K562 (cell line): ENCODE measurements around the gene KRTAP4-11. TPM values are rescaled to one million over a fixed set of nuclear protein-coding genes. Genes with fewer than 3 reads are reported as not detected.

Experiments used
- ATAC-seq: fragments of 200-7000 bp; cut with Tn5 transposase; 3 replicates; pipeline ENCODE4 v1.9.1; 2020; ENCODE audit warnings: moderate library complexity
- BruUV-seq: library from RNA; stranded (reverse); fragments of 400-500 nt; replicated peaks from 2 replicates; lab custom pipeline; 2021; lab: Mats Ljungman, UMichigan
- CTCF ChIA-PET: fragments of 300-600 bp; formaldehyde crosslinking; extraction: SDS; loops from one replicate; lab custom pipeline; 2021; ENCODE audit warnings: low intra/inter-chr PET ratio; lab: Yijun Ruan, JAX
- POLR2A ChIA-PET: fragments of 300-600, 350-650 bp; sonication (Branson Sonifier 250); formaldehyde crosslinking; extraction: SDS; loops from one replicate; lab custom pipeline; 2021; ENCODE audit warnings: antibody characterized with exemption, inconsistent platforms; lab: Yijun Ruan, JAX
- DNase-seq, 4 experiments: peaks; one replicate each; pipeline versions ENCODE4 v3.0.0 to v3.0.0-alpha.2; 2011 to 2018; ENCODE audit warnings: low spot score in 3 of 4, mixed read lengths in 3 of 4; ENCODE audit errors: extremely low read depth in 1 of 4
- FAIRE-seq: peaks from 2 replicates; lab custom pipeline; 2011; peaks lifted over from hg19 to GRCh38; lab: Jason Lieb, UNC
- H2AFZ ChIP-seq: 2 replicates; pipeline ENCODE4 v1.6.0; 2011; ENCODE audit warnings: low read depth, low read length, control low read depth, inconsistent platforms
- H3K27ac ChIP-seq: fragments of 200-600 bp; 3 replicates; pipeline ENCODE4 v1.8.0; 2011; ENCODE audit warnings: low read depth, mild to moderate bottlenecking, control low read depth, inconsistent platforms, low read length, moderate library complexity, mixed read lengths; ENCODE audit errors: extremely low read depth
- H3K27me3 ChIP-seq, 2 experiments: fragments of 300-600 bp in 1 of 2; 2 replicates in 1 of 2; 3 replicates in 1 of 2; pipeline versions ENCODE4 v1.6.0 to v1.8.0; 2011; ENCODE audit warnings: inconsistent platforms in 2 of 2, low read length in 2 of 2, mild to moderate bottlenecking in 1 of 2, mixed read lengths in 1 of 2, moderate library complexity in 1 of 2; ENCODE audit not compliant: control insufficient read depth in 2 of 2, insufficient read depth in 2 of 2
- H3K36me3 ChIP-seq: fragments of 300-600 bp; 3 replicates; pipeline ENCODE4 v1.8.0; 2011; ENCODE audit warnings: mild to moderate bottlenecking, low read length, inconsistent platforms; ENCODE audit not compliant: control insufficient read depth, insufficient read depth
- H3K4me1 ChIP-seq, 2 experiments: fragments of 200-600 bp in 1 of 2; replicated peaks in 1 of 2; 2 replicates in 1 of 2; 3 replicates in 1 of 2; pipeline versions ENCODE4 v1.5.1 to v1.8.0; 2011; ENCODE audit warnings: inconsistent platforms in 2 of 2, low read length in 2 of 2, mild to moderate bottlenecking in 1 of 2, mixed read lengths in 1 of 2, moderate library complexity in 1 of 2; ENCODE audit not compliant: control insufficient read depth in 2 of 2, insufficient read depth in 2 of 2
- H3K4me2 ChIP-seq: 2 replicates; pipeline ENCODE4 v1.6.1; 2011; ENCODE audit warnings: low read length, control low read depth, inconsistent platforms, mixed read lengths; ENCODE audit not compliant: insufficient read depth
- H3K4me3 ChIP-seq: fragments of 200-600 bp; sonication (generic), shearing (Covaris generic); 2 replicates; pipeline ENCODE4 v1.5.1; 2016; ENCODE audit warnings: control low read depth, inconsistent platforms
- H3K79me2 ChIP-seq: fragments of 200-600 bp; 3 replicates; pipeline ENCODE4 v1.8.0; 2011; ENCODE audit warnings: low read length, inconsistent platforms; ENCODE audit not compliant: control insufficient read depth, insufficient read depth
- H3K9ac ChIP-seq, 2 experiments: 2 replicates each; pipeline versions ENCODE4 v1.6.0 to v1.6.1; 2011; ENCODE audit warnings: low read depth in 2 of 2, low read length in 2 of 2, control low read depth in 1 of 2, inconsistent platforms in 1 of 2, mild to moderate bottlenecking in 1 of 2, mixed read lengths in 1 of 2; ENCODE audit not compliant: insufficient read depth in 1 of 2
- H3K9me1 ChIP-seq: one replicate; pipeline ENCODE4 v1.6.0; 2011; ENCODE audit warnings: inconsistent platforms, mild to moderate bottlenecking, low read length, moderate library complexity; ENCODE audit not compliant: control insufficient read depth, insufficient read depth
- H3K9me3 ChIP-seq: replicated peaks from 2 replicates; pipeline ENCODE4 v1.5.1; 2011; ENCODE audit warnings: low read depth, low read length, inconsistent platforms; ENCODE audit not compliant: control insufficient read depth, insufficient read depth
- H4K20me1 ChIP-seq: replicated peaks from 2 replicates; pipeline ENCODE4 v1.6.1; 2011; ENCODE audit warnings: low read length, inconsistent platforms, mixed read lengths; ENCODE audit not compliant: control insufficient read depth, insufficient read depth
- ATF4 ChIP-seq: fragments of 450-650 bp; formaldehyde crosslinking; IDR thresholded peaks from 2 replicates; pipeline ENCODE4 v1.4.0; 2022; ENCODE audit warnings: mild to moderate bottlenecking, moderate library complexity
- CBFA2T2 ChIP-seq: fragments of 450-650 bp; conservative IDR thresholded peaks from 2 replicates; pipeline ENCODE4 v1.6.1; 2017; ENCODE audit warnings: mild to moderate bottlenecking
- CBFA2T3 ChIP-seq: fragments of 450-650 bp; IDR thresholded peaks from 2 replicates; pipeline ENCODE4 v1.6.1; 2017
- PML ChIP-seq: IDR thresholded peaks from 2 replicates; pipeline ENCODE4 v1.6.1; 2012; ENCODE audit warnings: low read length, inconsistent platforms
- RAD51 ChIP-seq: fragments of 450-650 bp; IDR thresholded peaks from 2 replicates; pipeline ENCODE4 v1.7.1; 2016; ENCODE audit warnings: low read depth, mild to moderate bottlenecking, borderline replicate concordance
- TFE3 ChIP-seq: fragments of 450-650 bp; formaldehyde crosslinking; IDR thresholded peaks from 2 replicates; pipeline ENCODE4 v1.4.0; 2020; ENCODE audit warnings: mild to moderate bottlenecking, mixed read lengths
- USF2 ChIP-seq: sonication (generic); formaldehyde crosslinking; IDR thresholded peaks from 2 replicates; pipeline ENCODE4 v1.5.0; 2020; ENCODE audit warnings: missing genetic modification reagents
- ZFP1 ChIP-seq: fragments of 450-650 bp; formaldehyde crosslinking; IDR thresholded peaks from 2 replicates; pipeline ENCODE4 v1.4.0; 2020; ENCODE audit warnings: mild to moderate bottlenecking, mixed read lengths
- ZFPM2 ChIP-seq: fragments of 250-450 bp; sonication (Bioruptor Pico); IDR thresholded peaks from 2 replicates; pipeline ENCODE4 v1.5.1; 2022; ENCODE audit warnings: mild to moderate bottlenecking
- ZNF23 ChIP-seq: fragments of 250-450 bp; sonication (Bioruptor Pico); IDR thresholded peaks from 2 replicates; pipeline ENCODE4 v1.4.0; 2020; ENCODE audit warnings: mild to moderate bottlenecking
- ZNF239 ChIP-seq: fragments of 250-450 bp; sonication (Bioruptor Pico); IDR thresholded peaks from 2 replicates; pipeline ENCODE4 v1.4.0; 2020; ENCODE audit warnings: mild to moderate bottlenecking
- WGBS: fragments of 100-300 bp; shearing (Covaris generic); methylation state at CpG from one replicate; pipeline ENCODE4 v1.1.6; 2016; ENCODE audit warnings: low coverage, mixed read lengths; ENCODE audit not compliant: insufficient coverage; ENCODE audit errors: missing lambda C conversion rate; 5-methylcytosine and 5-hydroxymethylcytosine counted together
- in situ Hi-C: fragments of 300-500 bp; cut with MboI; formaldehyde crosslinking; loops from 4 replicates; pipeline ENCODE4 v1.15.0; 2018; ENCODE audit warnings: inconsistent platforms, mixed read lengths
- intact Hi-C: fragments of 100-400 bp; cut with micrococcal nuclease; formaldehyde crosslinking; loops from 2 replicates; pipeline ENCODE4 v1.14.2; 2022
- polyA plus RNA-seq, 8 experiments: library from polyadenylated mRNA; depleted of rRNA in 4 of 8; stranded (reverse) in 5 of 8; unstranded in 3 of 8; fragments of >200 nt; fragmentation: Nextera tagmentation in 2 of 8; fragmentation: Illumina TruSeq in 1 of 8; extraction: Ambion mirVana in 2 of 8; extraction: Trizol in 1 of 8; gene quantifications; 2 replicates each; pipeline versions ENCODE4 v1.2.1 to v1.2.3, GENCODE V29; 2011 to 2014; ENCODE audit warnings: inconsistent platforms in 1 of 8, missing spikeins in 1 of 8
- total RNA-seq, 7 experiments: library from RNA; depleted of rRNA in 6 of 7; stranded (reverse); fragments of >200 nt in 6 of 7; fragmentation: Illumina TruSeq in 2 of 7; extraction: Trizol in 2 of 7; gene quantifications; 2 replicates each; pipeline versions ENCODE4 v1.2.1 to v1.2.3, GENCODE V29; 2011 to 2021; ENCODE audit warnings: low replicate concordance in 1 of 7

Gene KRTAP4-11
- total and polyA plus RNA-seq, 9 of the 15 experiments (the other 6 are each of a cell fraction or from before 2014, with no cell fraction given), result not detected

GRCh38 chr17:41141361-41141760 lies 23.2 kb upstream of the KRTAP4-11 start:
- Histone ChIP-seq H3K4me1 (no peaks in the 10 kb centered on the region), H3K9me3 (no peaks in the 10 kb centered on the region), H3K79me2 (no peaks in the 10 kb centered on the region), H3K4me2 (no peak overlapping the region), H3K4me3 (no peak overlapping the region), H3K36me3 (no peaks in the 10 kb centered on the region), H4K20me1 (no peaks in the 10 kb centered on the region), H3K27ac (no peak overlapping the region), H3K9ac (no peak overlapping the region), H3K27me3 (no peaks in the 10 kb centered on the region), H3K9me1 (no peaks in the 10 kb centered on the region), H2AFZ (no peak overlapping the region)
- no peak for FAIRE-seq
- POLR2A ChIA-PET, result no interaction called here
- no peak for DNase-seq
- no TSS peak for BruUV-seq
- in situ Hi-C loops, result no loop called here
- intact Hi-C loops, result no loop called here
- ATAC-seq, result no peak
- no peak for TF ChIP-seq ATF4 (CRISPR knock-in tag)
- CTCF ChIA-PET, result no interaction called here

GRCh38 chr17:41140360-41141131 lies 22.4 kb upstream of the KRTAP4-11 start, which contains the start of gene KRTAP4-6:
TSS of gene KRTAP4-6 (minus strand) at chr17:41140544. CDS start at chr17:41140487, 57 bp downstream.
- no TSS peak for BruUV-seq

More at GRCh38 chr17:41140360-41141131, 22.4 kb upstream of the KRTAP4-11 start, which contains the start of gene KRTAP4-6:
- Histone ChIP-seq H2AFZ (no peak within 1 kb of the TSS), H3K79me2 (no peaks in the 10 kb centered on the region), H3K4me2 (no peak within 1 kb of the TSS), H3K4me3 (no peak within 1 kb of the TSS), H3K9me3 (no peaks in the 10 kb centered on the region), H3K27ac (no peak within 1 kb of the TSS), H3K9me1 (no peaks in the 10 kb centered on the region), H3K36me3 (no peaks in the 10 kb centered on the region), H3K9ac (no peak within 1 kb of the TSS), H3K4me1 (no peaks in the 10 kb centered on the region), H4K20me1 (no peaks in the 10 kb centered on the region), H3K27me3 (no peaks in the 10 kb centered on the region)
- ChIA-PET POLR2A (interaction anchor here (1.0 kb wide), 1 partner anchor 29 kb away, joined by 3 read pairs; no protein-coding TSS in a partner anchor), CTCF (no interaction called here)
- TF ChIP-seq RAD51 (peak; percentile 41), CBFA2T3 (no peak), ZNF23 (CRISPR knock-in tag) (no peak), ZFP1 (CRISPR knock-in tag) (peak; percentile 71), TFE3 (CRISPR knock-in tag) (peak; percentile 80), ZNF239 (CRISPR knock-in tag) (no peak), PML (no peak), CBFA2T2 (0 out of 2 replicates have a peak, but pooled peaks have one; percentile 9), USF2 (CRISPR knock-in tag) (peak; percentile 30; the same call in 1 of the 2 replicates), ZFPM2 (no peak)
- in situ Hi-C loops, result no loop called here
- intact Hi-C loops, result no loop called here
- ATAC-seq (no peak), DNase-seq (no peak), FAIRE-seq (no peak)
- 0% methylated on average over 6 of the region's 6 CpGs for WGBS
